GM21526 (cell line): Measurements from ENCODE around the gene MIGA2.
"Not testable (repeated sequence)": the region's sequence is repeated elsewhere in the genome, so short reads cannot be mapped to it uniquely, and the experiment has no call there.

ENCODE experiments used
- ATAC-seq: cut with Tn5 transposase; IDR thresholded peaks from one replicate; pipeline ENCODE4 v1.9.1; 2021; ENCODE audit warnings: moderate library complexity; ENCODE audit not compliant: unreplicated experiment, low FRiP score

The MIGA2 gene

DNA sequence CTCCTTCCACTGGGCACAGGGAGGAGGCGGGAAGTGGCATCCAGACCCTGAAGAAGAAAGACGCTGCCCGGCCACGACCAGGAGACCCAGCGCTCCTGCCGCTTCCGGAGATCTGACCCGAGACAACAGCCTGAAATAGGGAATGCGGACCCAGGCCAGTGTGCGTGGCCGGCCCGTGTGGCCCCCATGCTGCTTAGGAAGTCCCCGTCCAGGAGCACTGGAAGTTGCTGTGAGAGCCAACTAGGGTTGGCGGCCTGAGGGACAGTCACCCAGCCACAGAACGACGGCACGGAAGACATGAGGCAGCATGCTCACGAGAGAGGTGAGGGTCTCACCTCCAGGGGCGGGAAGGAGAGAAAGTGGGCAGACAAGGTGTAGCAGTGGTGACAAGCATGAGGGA is 25.3 kb upstream of the MIGA2 start:
- no peak for ATAC-seq

DNA sequence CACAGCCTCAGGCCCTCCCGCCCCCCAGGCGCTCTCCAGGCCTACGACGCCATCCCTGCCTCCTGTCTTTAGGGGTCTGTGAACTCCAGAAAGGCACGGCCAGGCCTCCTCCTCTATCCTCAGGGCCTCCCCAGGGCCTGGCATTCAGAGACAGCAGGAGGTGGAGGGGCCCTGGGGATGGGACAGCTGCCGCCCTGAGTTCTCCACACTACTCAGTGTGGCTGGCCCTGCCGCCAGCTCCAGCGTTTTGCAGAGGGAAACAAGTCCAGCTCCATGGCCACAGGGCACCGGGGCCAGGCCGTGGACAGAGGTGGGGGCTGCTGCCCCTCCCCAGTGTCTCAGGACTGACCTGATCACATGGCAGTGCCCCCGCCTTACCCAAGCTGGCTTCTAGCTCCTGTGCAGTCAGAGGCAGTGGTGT is 24.7 kb upstream of the MIGA2 start:
- ATAC-seq: no peak

DNA sequence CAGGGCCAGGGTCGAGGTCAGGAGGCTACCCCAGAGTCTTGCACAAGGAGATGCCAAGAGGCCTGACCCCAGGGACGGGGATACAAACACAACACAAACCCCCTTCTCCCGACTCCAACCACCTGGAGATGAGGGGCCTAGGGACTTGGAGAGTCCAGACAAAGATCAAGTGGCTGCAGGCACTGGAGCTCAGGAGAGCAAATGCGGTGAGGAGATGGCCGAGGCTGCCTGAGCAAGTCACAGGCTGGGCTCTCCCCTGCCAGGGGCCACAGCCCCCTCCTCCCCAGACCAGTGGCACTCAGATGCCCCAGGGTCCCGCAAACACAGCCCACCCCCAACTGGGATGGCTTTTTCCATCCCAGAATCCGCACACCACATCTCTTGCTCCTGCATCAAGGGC is 24.1 kb upstream of the MIGA2 start:
- no peak for ATAC-seq

DNA sequence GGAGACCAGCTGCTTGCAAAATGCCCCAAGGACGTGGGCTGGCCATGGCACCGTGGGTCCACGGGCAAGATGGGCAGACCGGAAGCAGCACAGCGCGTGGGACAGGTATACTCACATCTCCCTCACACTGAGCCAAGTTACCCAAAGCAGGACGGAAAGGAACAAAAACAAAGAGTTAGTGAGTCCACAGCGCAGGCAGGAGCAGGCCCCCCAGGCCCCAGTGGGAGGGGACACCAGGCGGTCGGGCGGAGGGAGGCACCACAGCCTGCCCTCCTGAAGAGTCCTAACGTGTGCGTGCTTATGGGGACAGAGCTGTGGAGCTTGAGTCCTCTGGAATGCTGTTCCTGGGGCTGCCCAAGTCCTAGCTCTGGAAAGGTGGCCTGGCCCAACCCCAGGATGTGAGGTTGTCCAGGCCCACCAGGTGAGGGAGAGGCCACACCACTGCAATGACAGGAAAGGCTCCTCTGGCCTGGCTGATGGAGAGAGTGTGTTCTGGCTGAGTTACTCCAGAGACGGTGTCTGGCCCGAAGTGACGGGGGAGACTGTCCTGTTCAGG is 23.5 kb upstream of the MIGA2 start:
- no peak for ATAC-seq

DNA sequence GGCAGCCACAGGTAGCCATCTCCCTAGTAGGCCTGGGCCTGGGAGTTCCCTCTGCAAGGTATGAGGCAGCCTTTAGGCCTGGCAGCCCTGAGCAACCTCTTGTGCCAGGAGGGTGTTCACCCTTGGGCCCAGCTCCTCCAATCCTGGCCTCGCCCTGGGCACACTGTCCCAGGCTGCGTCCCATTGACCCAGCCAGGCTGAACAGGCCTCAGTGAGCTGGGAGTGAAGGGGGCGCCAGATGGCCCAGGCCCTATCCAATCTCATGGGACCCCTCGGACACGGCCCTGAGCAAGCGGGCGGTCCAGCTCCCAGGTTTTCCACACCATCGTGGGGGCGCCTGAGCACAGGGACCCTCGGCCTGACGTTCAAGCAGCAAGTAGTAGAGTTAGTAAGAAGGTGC is 22.8 kb upstream of the MIGA2 start:
- ATAC-seq: no peak

DNA sequence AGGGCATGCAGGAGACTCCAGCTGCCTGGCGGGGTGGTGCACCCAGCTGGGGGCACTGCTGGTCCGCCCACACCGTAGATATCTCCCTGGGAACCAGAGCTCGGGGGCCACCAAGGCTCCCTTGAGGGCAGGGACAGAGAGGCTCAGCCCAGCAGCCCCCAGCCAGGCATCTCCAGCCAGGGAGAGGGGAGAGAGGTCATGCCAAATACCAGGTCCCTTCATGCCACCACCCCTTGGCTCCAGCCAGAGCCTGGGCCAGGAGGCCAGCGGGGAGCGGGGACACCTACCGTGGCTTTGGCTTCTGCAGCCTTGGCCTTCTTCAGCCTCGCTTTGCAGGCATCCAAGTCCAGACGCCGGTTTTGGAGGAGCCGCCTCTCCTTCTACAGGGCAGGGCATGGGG is 22.3 kb upstream of the MIGA2 start:
- no peak for ATAC-seq

DNA sequence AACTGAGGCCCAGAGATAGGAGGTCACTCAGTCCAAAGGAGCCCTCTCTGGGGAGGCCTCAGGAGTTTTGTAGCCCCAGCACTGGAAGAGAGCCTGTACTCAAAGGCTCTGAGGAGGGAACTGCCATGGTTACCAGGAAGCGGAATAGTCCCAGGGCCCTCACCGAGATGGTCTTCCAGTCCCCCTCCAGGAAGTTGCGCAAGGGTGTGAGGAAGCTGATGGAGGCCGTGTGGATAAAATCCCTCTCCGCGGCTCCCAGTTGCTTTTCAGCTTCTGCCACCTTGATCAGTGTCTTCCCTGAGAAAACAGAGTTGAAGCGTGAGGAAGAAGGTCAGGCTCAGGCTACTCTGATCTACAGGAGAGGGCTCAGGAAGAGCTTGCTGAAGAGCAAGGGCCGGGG is 21.8 kb upstream of the MIGA2 start:
- no peak for ATAC-seq

DNA sequence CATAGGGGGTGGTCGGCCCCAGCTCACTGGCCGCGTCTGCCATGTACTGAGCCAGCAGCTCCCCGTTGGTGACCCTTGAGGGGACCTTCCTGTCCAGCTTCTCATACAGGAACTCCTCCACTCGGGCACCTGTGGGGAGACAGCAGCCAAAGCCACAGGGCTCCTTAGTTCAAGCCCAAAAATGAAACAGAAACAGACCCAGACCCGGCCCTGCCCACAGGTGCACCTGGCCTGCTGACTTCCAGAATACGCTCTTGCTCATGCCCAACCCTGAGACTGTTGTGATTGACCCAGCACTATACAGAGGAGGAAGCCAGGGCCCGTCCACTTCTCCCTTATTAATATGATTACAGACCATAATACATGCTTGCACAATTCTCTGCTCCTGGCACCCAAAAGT is 15.3 kb upstream of the MIGA2 start:
- ATAC-seq: no peak

DNA sequence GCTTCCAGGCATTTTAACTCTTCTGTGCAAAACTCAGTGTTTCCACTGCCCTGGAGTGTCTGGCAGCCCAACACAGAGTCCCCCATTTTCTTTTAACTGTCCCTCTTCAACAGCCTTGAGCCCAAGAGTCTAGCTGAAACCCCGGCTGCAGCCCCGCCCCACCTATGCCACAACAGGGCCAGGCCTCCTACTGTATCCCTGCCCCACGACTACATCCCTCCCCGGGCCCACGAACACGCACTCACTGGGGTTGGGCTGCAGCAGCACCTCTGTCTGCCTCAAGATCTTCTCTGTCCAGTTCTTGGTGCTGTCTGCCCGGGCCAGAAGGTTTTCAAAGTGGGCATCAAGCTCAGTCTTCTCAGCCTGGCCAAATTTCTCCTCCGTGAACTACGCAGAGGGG is 14.4 kb upstream of the MIGA2 start:
- ATAC-seq: no peak

DNA sequence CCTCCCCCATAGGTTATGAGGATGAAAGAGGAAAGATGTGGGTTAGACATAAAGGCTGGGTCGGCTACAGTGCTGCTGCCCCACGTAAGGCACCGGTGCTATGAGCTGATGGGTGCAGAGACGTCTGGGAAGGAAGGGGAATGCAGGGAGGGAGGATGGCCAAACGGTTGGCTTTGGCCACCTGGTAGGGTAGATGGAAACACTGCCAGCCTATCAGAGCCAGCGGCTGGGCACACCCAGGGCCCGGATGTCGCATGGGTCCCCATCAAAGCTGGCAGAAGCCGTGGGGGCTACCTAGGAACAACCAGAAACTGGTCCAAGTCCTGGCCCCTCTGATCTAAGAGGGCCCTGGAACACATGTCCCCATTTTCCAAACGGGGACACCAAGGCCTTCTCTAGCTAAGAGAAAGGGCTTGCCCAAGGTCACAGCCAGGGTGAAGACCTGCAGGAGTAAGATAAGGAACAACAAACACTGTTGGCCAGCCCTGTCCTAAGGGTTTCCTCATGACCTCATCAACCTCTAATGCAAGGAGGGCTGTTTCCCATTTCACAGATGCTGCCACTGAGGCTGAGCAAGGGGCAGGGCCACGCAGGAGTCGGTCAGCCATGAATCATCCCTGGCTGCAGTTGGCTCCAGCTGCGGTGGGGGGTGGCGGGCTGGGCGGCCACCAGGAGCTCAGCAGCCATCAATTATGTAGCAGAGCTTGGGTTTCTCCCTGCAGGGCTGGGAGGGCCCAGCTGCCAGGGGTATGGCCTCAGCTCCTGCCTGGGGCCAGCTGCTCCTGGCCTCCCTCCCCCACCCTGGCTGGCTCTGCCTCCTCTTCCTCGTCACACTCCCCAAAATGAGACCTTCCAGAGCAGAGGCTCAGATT is 13.2 kb upstream of the MIGA2 start:
- ATAC-seq: no peak

DNA sequence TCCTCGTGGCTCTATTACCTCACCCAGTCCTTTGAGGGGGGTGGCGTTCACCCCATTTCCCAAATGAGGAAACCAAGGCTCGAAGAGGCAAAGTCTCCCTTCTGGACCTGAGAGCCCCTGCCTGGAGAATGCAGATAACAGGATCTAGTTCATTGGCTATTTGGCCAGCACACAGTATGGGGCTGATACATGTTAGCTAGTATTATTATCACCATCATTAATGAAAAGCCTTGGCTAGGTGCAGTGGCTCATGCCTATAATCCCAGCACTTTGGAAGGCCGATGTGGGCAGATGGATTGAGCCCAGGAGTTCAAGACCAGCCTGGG is 12.6 kb upstream of the MIGA2 start:
- ATAC-seq: no peak

DNA sequence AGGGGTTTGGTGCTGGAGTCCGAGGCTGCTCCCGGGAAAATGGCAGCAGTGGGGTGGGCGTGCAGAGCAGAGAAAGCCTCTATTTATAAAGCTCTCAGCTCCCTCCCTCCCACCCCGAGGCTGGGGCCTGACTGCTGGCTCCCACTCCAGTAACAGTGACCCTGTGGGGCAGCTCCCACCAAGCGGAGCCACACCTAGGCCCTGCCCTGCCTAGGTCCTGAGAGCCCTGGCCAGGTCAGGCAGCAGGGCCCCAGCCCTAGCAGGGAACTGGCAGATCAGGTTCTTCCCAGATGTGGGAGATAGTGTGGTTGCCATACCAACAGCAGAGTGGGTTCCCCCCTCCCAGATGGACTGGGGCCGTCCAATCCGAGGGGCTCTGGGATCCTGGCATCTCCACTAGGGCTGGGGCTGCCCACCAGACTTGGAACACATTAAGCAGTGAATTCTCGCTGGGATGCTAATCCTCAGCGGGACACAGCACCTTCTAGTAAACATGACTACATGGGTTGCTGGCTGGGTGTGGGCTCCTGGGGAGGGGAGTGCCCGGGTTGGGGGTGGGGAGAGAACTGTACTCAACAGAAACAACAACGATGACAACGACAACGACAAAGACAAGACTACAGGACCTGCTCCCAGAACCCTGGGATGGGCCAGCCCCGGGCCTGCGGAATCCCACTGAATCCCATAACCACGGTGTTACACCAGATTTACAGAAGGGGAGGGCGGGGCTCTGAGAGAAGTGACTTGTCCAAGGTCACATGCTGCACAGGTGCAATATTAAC is 9.8 kb upstream of the MIGA2 start:
- no peak for ATAC-seq

DNA sequence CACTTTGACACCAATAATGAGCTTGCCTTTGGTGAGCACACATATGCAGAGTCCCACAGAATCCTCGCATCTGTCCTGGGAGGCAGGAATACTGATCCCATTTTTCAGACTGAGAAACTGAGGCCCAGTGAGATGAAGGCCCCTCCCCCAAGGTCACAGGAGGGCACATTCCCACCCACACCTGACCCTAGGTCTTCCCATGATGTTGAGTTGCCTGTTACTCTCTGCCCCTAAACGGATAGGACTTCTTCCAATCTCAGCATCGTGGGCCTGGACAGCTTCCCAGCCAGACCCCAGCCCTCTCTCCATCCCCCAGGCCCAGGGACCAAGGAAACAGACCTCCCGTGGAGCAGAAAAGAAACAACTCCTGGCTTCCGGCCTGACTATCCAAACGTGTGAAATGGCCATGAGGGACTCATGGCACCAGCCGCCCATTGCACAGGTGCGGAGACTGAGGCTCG is 9.2 kb upstream of the MIGA2 start:
- ATAC-seq: no peak

DNA sequence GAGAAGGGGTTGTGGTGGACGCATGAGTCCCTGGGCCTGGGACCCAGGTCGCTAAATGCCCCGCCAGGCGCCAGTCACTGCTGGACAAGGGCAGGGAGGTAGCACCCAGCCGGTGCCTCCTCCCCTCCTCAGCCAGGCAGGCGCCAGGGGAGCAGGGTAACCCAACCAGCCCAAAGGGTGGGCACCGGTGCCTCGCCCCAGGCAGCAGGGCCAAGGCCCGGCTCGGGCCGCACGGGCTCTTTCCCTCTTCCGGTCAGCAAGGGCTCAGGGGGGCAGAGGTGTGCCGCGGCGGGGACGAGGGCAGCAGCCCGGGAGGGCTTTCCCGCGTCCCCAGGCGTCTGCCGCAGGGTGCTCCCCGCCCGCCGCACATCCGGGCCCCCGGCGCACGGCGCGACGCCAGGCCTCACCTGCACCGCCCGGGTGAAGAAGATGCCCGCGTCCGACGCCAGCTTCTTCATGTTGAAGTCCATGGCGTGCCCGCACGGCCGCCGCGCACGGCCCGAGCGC is 8.7 kb upstream of the MIGA2 start:
- ATAC-seq: peak; percentile 4

DNA sequence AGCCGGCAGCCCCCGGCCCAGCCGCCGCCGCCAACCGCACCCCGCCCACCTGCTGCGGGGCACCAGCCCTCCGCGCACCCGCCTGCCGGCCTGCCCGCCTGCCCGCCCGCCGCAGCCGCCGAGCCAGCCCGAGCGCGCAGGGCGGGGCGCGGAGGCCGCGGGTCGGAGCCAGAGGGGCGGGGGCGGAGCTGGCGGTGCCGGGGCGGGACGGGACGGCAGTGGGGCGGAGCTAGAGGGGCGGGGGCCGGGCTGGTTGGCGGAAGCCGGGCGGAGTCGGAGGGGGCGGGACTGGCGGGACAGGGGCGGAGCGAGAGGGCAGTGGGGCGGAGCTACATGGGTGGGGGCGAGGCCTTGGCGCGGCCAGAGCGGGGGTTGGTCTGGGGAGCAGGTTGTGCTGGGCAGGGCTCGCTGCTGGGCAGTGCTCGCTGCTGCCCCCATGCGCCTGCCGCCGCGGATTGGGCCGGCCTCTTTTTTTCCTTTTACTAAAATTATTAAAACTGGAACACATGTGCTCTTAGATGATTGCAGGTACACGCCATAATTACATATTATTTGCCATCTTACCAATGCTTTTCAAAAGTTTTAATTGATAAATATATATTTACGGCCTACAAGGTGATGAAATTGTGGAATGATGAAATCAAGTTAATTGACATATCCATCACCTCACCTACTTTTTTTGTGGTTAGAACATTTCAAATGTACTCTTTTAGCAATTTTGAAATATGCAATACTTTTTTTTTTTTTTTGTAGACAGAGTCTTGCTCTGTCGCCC is 8.0 kb upstream of the MIGA2 start, which contains the start of gene SH3GLB2:
Gene SH3GLB2 (minus strand): TSS at position 140 of the 775 bp plus-strand sequence. CDS start 177 bp downstream, outside the sequence.
- ATAC-seq: peak; percentile 60

DNA sequence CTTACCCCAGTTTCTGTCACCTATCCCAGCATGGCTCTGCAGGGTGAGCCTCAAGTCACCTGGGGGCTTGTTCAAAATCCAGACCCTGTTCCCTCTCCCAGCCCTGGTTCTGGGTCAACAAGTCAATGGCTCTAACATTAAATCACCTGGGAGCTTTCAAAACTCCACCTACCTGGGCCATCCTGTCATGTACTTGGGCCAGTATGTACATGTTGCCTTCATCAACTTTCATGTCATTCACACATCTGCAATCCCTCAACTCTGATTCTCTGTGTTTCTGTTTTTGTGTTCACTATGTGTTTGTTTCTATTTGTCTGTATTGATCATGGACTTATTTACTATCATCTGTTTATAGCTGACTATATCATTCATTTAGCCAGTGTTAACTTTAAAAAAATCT is 6.2 kb upstream of the MIGA2 start:
- no peak for ATAC-seq

DNA sequence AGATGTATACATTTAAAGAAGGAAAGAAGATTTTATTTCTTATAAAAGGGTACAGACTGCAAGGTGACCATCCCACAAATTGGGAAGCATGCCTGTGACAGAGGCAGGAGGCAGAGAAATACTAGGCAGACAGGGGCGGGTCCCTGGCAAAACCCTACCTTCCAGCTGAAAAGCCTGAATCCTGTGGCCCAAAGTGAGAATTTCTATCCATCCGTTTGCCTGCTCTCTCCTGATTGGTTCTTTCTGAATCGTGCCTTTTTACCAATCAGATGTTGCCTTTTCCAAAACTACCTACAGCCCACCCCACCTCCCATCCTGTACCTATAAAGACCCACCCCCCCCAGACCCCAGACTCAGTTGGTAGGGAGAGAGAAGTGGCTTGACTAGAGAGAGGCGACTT is 4.9 kb upstream of the MIGA2 start:
- ATAC-seq: no peak

DNA sequence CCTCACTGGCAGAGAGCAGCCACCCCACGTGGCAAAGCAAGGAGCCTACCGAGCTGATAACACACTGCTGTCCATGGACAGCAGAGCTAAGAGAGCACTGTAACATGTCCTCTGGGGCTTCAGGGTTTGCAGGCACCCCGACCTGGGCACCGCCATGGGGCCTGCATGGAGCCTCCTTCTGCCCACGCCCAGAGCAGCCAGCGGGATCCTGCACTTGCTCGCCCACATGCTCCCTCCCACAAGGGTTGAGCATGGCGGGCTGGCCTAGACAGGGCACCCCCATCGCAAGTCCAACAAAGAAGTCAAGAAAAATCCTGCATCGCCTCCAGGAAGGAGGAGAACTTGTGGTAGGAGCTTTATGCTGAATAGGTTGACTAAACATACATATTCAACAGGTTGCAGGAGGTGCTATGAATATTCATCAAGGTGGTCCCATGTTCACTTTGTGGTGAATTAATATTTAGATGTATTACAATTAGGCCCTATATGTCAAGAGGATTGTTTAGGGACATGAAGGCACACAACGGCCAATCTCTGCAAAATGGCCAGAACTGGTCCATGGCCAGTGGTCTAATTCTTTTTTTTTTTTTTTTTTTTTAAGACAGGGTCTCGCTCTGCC is 3.8 kb upstream of the MIGA2 start:
- no peak for ATAC-seq

DNA sequence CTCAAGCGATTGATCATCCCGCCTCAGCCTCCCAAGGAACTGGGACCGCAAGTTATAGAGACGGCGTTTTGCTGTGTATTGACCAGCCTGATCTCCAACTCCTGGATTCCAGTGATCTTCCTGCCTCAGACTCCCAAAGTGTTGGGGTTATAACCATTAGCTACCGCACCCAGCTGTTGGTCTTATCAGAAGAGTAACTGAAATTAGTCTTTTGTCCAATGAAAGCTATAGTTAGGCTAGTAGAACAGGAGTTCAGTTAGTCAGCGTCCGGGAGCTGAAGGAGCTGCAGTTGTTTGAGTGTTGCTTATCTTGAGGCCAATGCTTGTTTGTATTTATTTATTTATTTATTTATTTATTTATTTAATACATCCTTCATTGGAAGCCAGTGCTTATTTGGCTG is 3.2 kb upstream of the MIGA2 start:
- no peak for ATAC-seq

DNA sequence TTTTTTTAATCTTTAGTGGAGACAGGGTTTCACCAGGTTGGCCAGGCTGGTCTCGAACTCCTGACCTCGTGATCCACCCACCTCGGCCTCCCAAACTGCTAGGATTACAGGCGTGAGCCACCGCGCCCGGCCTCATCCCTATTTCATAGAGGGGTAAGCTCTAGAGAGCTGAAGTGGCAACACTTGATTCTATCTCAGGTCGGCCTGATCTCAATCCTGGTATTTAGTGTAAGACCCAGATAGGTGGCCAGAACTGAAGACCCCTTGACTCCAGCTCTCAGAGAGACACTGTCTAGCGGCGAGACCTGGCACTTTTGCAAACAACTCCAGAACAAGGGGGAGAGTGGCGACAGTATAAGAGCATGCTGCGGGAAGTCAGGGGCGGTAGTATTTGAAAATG is 588 bp upstream of the MIGA2 start:
- ATAC-seq: not testable (repeated sequence)
